NCI-H1092 (cell line): ENCODE data around the gene RGP1.

ENCODE experiments used
- DNase-seq: peaks from one replicate; lab custom pipeline; 2025; lab: John Stamatoyannopoulos, UW

RGP1 gene

DNA sequence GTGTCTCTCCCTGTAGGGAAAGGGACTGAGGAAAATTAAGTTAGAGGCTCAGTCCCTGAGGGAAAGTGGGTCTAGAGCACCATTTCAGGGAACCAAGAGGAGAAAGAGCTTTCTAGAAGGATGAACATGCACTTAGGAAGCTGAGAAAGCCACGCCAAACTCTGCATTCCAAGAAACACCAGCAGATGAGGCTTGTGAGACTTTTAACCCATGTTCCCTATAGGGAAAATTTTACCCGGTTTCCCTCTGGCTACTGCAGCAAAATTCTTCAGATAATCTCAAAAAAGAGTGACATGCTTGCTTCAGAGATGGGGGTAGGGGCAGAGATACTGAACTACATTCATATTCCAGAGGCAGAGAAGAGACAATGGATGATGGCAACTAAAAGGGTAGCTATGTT lies 25.7 kb upstream of the RGP1 start:
- DNase-seq, result no peak

DNA sequence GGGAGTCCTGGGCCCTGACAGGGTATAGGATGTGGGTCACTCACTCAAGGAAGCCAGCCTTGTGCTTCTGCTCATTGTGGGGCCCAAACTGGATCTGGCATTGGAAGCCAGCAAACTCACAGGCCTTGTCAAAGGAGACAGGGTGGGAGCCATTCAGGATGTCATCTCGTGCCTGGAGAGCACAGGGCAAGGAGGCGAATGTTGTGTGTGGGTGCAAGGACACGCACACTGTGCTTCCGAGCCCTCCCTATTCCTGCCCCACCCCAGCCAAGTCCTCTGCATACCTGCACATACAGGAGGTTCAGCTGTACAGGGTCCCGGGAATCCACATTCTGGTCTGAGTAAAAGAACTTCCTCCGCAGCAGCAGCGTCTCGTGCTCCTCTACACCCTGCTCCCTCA lies 25.2 kb upstream of the RGP1 start:
- DNase-seq, result no peak

DNA sequence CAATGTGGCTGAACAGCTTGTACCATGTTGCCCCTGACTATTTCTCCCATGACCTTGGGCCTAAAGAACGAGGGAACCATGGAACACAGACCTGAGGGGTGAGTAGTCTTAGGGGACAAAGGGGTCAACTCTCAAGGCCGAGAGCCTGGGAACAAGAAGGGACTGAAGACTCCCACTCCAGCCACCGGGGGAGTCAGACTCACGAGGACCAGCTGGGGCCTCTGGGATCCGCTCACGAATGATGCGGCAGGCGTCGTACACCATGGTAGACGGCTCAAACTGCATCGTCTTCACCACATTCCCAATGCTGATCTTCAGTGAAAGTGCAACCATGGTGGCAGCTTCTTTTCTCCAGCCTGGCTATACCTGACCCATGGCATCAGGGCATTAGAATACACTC lies 23.7 kb upstream of the RGP1 start:
- no peak for DNase-seq

DNA sequence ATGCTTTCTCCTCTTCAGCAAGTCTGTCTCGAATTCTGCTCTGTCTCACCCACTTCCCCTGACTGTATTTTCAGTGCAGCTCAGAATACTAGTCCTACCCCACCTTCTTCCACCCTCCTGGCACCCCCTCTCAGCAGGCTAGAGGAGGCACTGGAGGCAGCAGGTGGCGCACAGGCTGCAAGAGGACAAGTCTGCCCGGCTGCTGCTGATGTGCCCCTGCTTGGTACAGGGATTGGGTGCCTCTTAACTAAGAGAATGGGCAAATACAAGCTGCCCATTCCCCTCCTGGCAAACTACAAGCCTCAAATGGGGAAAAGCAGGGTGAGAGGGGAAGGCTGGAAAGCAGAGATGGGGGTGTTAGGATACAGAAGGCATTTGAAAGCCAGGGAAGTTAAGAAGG lies 22.2 kb upstream of the RGP1 start:
- DNase-seq, result no peak

DNA sequence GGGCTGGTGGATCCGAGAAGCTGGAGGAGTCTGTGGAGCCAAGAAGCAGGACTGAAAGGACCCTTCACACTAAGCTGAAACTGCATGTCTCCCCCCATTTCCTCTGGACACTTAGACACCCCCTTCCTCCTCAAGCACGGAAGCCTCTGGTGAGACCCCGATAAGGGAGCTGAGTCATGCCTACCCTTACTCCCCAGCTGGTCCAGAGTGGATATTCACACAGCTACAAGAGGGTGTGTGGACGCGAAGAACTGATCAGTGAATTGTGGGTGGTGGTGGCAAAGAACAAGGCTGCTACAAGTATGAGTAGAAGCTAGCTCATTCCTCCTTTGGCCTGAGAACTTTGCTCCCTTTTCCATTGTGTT lies 21.4 kb upstream of the RGP1 start:
- no peak for DNase-seq

DNA sequence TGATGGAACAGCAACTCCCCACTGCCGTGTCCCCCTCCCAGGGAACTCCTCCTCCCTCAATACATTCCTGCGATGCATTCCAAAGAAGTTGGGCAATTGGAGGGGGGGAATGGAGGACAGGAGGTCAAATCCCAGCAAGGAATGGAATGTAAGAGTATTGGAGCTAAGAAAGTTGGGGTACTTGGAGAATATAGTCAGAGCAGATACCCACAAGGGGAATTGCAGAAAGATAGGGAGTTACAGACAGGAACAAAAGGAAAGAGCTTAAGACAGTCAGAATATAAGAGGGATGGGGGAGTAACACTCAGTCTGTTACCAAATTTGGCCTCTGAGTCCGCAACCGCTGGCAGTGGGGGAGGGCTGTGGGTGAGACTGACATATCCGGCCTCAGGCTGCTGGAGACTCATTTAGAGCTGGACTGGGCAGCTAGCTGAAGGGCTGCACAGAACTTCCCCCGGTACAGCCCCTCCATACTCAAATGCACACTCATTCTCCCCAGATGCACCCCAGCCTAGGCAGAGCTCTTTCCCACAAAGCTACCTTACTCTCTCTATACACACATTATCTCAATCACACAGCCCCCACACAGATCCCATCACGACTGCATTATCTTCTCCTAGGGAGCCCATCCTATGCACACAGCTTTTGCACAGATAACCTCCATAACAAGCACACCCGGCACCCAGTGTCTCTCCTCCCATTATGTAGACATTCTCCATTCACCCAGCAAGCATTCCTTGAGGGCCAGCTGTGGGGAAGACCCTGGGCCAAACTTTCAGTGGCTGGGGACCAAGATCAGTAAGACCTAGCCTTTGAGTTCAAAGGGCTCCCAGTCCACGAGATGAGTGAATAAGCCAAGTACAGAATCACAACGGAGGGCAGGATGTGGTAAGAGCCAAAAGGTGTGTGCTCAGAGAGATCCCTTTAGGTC lies 20.8 kb upstream of the RGP1 start:
- DNase-seq, result no peak

DNA sequence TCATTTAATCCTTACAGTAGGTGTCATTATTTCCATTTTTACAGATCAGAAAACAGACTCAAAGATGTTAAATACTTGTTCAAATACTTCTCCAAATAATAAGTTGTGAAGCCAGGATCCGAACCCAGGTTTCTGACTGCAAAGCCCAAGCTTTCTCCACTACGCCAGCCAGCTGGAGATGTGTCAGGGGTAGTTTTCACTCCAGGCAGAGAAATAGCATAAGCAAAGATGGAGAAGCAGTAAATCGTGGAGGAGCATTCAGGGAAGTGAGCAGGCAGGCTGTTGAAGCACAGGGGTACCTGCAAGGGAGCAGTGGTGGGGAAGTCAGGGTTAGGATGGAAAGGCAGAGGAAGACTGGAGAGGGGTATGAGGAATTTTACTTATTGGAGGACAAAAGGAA lies 20.0 kb upstream of the RGP1 start:
- no peak for DNase-seq

DNA sequence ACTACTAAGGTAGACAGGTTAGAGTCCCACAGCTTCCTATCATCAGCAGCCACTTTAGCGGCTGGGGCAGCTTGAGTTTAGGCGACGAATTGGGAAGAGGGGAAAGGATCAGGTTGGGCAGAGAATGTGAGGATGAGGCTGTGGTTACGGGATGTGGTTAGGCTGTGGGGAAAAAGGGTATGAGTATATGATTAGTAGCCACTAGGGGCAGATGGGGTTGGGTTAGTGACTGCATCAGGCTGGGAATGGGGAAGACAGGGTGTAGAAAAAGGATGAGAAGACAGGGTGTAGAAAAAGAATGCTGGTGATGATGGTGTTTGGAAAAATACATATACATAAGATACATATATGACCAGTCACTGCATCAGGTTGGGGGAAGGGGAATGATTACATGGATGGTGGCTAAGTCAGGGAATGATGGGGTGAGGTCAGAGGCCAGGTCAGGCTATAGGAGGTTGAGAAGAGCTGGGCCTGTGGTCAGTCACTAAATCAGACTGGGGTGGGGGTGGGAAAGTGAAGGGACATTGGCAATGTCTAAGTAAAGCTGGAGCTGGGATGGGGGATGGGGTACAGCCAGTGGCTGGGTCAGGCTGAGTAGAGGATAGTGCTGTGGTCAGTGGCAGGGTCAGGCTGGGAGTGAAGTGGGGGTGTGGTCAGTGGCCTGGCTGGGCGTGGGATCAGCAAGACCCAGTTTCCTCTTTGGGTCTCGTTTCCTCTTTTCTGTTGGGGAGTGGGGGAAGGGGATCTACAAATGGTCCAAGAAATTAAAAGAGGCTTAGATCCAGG lies 19.2 kb upstream of the RGP1 start:
- DNase-seq, result no peak

DNA sequence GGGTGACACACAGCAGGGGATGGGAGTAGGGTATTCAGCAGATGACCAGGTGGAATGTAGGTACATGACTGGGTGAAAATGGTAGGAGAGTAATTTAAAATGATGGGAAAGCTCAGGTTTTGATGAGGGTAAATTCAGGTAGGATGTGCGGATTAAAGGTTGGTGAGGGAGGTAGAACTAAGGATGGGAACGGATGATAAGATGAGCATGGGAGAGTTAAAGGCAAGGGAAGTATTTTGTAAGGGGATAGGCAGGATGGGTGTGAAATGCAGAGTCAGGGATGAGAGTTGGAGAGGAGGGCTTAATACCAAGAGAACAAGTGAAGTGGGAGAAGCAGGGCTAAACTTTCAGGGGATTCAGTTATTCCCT lies 18.6 kb upstream of the RGP1 start:
- no peak for DNase-seq

DNA sequence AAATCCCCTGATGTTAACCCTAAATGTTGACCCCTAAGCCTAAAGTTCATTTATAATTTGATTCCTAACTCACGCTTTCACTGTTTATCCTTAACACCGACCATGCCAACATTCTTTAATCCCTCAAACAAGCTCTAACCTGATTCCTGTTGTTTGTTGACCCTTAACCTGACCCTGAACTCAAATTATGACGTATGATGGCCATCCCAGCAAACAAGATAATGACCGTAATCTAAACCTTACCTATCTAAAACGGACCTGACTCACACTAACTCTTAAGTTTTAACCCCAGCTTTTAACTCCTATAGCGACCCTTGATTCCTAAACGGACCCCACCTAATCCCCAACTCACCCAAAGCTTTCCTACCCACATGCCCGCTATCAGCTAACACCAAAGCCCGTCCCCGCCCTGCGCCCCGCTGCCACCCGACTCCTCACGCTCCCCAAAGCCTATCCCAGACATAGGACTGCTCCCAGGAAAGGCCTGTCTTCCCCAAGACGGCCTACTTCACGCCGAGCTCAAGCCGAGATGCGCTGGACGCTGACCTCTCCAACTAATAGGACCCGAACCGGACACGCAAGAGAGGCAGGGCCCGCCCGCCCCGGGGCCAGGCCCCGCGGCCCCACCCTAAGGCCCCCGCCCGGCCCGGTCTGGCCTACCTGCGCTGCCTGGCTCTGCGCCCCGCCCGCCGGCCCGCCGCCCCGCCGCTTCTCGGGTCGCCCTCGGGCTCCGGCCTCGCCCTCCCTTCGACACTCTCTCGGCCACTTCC lies 17.5 kb upstream of the RGP1 start:
- DNase-seq, result no peak

DNA sequence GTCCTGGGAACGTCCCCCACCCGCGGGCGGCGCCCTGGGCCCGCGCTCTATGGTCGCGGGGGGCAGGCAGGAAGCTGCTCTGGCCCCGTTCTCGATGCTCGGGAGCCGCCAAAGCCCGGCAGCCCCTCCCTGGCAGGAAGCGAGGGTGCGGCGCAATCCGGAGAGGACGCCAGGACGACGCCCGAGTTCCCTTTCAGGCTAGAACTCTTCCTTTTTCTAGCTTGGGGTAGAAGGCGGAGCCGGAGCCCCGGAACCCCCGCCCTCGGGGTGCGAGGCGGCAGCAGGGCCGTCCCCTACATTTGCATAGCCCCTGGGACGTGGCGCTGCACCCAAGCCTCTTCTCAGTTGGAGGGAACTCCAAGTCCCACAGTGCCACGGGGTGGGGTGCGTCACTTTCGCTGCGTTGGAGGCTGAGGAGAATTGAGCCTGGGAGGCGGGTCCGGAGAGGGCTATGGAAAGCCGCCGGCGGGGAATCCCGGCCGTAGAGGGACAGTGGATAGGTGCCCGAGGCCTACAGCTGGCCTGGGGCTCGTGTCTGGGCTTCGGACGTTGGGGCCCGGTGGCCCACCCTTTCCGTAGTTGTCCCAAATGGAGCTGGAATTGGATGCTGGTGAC lies 16.8 kb upstream of the RGP1 start, which contains the start of the genes CREB3 and TLN1:
TSS of gene CREB3 (plus strand) at position 482 of the 615 bp plus-strand sequence. CDS start at position 589, 107 bp downstream.
TSS of gene TLN1 (minus strand) at position 11 of the 615 bp plus-strand sequence. CDS start 6,501 bp downstream, outside the sequence.
- DNase-seq, result peak; percentile 99

DNA sequence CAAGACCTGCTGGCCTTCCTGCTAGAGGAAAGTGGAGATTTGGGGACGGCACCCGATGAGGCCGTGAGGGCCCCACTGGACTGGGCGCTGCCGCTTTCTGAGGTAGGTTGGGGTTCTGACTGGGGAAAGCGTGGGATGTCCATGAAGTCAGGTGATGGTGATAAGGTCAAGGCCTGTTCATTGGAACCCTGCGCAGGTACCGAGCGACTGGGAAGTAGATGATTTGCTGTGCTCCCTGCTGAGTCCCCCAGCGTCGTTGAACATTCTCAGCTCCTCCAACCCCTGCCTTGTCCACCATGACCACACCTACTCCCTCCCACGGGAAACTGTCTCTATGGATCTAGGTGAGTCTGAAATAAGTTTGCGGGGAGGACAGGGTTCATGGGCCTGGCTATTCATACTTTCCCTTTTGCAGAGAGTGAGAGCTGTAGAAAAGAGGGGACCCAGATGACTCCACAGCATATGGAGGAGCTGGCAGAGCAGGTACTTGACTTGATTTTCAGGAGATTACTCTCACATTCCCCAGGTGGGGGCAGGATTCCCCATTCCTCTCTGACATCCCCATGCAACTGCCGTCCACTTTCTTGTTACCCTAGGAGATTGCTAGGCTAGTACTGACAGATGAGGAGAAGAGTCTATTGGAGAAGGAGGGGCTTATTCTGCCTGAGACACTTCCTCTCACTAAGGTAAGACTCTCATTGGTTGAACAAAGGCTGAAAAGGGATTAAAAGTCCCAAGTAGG lies 16.1 kb upstream of the RGP1 start:
- DNase-seq, result no peak

DNA sequence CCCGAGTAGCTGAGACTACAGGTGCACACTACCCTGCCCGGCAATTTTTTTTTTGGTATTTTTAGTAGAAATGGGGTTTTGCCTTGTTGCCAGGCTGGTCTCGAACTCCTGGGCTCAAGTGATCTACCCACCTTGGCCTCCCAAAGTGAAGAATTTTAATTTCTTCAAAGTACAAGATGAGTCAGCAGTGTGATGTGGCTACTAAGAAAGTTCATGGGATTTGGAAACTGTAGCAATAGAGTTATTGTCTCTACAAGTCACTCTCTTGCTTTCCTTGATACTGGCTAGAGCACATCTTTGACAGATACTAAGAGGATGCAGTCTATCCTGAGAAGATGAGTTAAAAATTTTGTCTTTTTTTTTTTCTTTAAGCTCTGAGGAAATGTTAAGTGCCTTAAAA lies 15.0 kb upstream of the RGP1 start:
- no peak for DNase-seq

DNA sequence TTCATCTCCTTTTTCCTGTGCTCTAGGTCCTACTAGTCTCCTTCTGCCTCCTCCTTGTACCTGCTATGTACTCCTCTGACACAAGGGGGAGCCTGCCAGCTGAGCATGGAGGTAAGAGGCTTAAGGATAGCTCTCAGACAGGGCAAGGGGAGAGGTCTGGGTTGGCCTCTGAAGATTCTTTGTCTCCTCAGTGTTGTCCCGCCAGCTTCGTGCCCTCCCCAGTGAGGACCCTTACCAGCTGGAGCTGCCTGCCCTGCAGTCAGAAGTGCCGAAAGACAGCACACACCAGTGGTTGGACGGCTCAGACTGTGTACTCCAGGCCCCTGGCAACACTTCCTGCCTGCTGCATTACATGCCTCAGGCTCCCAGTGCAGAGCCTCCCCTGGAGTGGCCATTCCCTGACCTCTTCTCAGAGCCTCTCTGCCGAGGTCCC lies 12.9 kb upstream of the RGP1 start:
- DNase-seq, result peak; percentile 58

DNA sequence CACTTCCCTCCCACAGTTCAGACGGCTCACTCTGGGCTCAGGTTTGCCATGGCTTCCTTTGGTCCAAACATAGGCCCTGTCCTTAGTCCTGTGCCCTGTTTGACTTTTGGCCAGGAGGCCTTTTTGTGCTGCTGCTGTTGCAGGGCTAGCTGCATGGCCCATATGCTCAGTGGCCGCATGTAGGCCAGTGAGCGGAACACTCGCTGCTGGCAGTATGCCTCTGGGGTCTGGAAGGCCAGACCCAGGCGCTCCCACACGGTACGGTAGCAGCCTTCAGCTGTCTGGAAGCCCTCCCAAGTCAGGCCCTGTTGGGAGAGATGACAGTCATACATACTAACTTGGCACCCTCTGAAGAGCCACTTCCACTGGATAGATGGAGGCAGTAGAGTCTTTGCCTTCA lies 11.9 kb upstream of the RGP1 start:
- no peak for DNase-seq

DNA sequence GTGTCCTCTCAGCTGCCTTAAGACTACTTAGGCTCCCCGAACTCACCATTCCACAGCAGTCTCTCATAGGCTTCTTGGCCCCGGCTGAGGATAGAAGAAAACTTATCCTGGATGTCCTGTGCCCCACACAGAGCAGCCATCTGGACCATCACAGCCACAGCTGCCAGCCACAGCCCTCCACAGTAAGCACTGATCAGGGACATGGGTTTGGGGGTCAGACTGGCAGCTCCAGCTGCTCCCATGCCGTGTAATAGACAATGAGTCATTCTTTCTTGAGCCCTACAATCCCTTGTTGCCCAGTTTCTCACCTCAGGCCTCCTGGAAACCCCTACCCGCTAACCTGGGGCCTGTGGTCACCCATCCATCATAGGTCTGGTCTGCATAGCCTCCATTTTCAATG lies 10.9 kb upstream of the RGP1 start:
- DNase-seq, result no peak

DNA sequence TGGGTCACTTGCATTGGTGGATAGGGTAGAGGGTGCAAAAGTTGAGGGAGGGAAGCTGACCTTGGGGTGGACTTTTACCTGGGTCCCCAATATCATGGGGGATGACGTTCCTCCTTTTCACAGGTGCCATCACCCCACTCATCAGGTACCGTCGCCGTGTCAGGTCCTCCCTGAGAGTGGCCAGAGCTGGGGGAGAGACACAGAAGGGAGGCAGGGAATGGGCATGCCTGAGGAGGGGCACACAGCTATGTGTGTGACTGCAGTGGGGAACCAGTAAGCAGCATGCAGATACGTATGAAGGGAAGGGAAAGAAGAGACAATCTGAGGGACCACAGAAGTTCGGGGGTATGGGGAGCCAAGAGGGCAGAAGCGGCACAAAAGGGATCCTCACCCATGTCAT lies 10.2 kb upstream of the RGP1 start:
- DNase-seq, result no peak

DNA sequence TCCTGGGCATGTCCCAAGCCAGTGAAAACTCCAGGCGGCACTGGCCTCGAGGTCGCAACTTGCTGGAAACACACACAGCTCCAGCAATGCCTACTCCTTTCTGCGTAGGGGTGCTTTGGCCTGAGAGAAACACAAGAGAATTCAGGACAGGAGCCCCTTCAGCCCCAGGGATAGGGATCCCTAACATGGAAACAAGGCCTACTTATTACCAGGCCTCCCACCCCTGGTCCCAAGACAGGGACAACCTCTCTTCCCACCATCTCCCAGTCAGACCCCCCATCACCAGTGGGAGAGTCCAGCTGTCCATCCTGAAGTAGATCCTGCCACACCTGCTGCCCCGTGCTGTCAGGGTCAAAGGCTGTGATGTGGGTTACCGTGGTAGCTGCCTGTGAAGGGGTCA lies 8.8 kb upstream of the RGP1 start:
- no peak for DNase-seq

DNA sequence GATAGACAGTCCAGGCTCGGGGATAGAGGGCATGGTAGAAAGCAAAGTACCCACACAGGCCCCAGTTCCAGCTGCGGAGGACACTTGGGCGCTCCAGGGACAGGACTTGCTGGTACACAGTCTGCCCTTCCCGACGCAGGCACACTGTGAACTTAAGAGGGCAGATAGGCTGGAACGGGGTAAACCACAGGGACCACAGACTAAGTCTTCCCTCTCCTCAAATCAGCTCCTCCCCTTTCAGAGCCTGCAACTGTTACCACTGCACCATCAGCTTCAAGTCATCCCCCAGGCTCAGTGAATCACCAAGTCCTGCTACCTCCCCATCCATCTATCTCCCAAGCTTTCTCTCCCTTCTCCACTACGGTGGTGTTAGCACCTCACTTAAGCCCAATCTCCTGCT lies 7.3 kb upstream of the RGP1 start:
- DNase-seq, result no peak

DNA sequence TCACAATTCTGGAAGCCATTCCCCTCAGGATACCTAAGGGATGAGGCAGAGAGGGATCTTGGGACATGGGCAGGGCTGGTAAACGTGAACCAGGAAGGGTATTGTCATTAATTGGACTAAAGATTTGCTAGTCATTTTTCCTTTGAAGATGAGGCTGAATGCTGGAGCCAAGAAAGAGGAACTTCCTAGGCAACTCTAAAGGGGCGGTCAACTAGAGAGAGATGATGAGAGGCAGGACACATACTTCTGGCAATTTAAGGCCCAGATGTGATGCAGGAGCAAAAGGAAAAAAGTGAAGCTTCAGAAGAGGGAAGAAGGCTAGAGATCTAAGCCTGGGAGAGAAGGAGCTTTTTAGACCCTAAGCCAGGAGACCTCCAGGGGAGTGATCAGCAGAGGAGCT lies 5.6 kb upstream of the RGP1 start:
- DNase-seq, result no peak

DNA sequence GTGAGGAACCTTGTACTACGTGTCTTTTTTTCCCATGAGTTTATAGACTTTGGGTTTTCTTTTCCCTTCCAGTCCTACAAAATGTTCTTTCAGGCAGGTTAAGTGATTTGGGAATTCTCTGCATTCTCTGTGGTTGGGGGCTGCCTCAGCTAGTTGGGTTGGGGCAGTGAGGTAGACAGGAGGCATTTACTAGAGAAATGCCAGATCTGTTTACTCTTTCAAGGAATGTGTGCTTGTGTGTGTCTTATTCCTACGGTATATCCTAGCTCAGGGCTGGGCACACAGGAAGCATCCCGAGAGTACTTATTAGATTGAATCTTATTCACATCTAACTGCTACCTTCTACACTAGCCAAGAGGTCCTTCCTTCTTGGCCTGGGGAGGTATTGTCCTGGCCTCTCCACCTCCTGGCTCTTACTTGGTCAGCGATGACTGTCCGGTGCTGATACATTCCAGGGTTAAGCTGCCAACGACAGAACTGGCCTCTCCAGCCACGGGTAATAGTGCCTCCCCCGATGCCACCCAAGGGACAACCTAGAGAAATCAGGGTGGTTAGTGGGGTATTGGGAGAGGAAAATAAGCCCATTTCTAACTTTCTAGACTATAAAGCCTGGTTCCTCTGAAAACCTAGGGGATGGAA lies 5.1 kb upstream of the RGP1 start:
- DNase-seq, result no peak
